ENCODE data around the gene RSPH6A.

Gene RSPH6A

GRCh38 chr19:45772130-45772840 is 42.8 kb downstream of the RSPH6A start:
- no peak for TF ChIP-seq CTCF (IDR thresholded peaks at IDR 0.05; ENCODE audit: extremely low read depth, insufficient read depth, missing control alignments)
- in situ Hi-C loops (cut with MboI; ENCODE audit: low pct_unique_long_range_greater_than_20kb, low sequenced_read_pairs, unreplicated experiment) = no loop called here
- no peak for DNase-seq (ENCODE audit: low spot score)

- no peak for TF ChIP-seq CTCF (IDR thresholded peaks at IDR 0.05; ENCODE audit: extremely low read depth, insufficient read depth, missing control alignments)
- in situ Hi-C loops (cut with MboI; ENCODE audit: low pct_unique_long_range_greater_than_20kb, low sequenced_read_pairs, unreplicated experiment) = no loop called here
- no peak for DNase-seq (ENCODE audit: low spot score)
Observed at GRCh38 chr19:45771311-45771933, 43.7 kb downstream of the RSPH6A start.

- peak; percentile 97 for DNase-seq (ENCODE audit: low spot score)
- in situ Hi-C loops (cut with MboI; ENCODE audit: low pct_unique_long_range_greater_than_20kb, low sequenced_read_pairs, unreplicated experiment) = no loop called here
- peak; percentile 92 for TF ChIP-seq CTCF (IDR thresholded peaks at IDR 0.05; ENCODE audit: extremely low read depth, insufficient read depth, missing control alignments)
Observed at GRCh38 chr19:45770192-45771101, 44.7 kb downstream of the RSPH6A start.

GRCh38 chr19:45769821-45770191 is 45.3 kb downstream of the RSPH6A start:
- no peak for TF ChIP-seq CTCF (IDR thresholded peaks at IDR 0.05; ENCODE audit: extremely low read depth, insufficient read depth, missing control alignments)
- peak; percentile 62 for DNase-seq (ENCODE audit: low spot score)
- in situ Hi-C loops (cut with MboI; ENCODE audit: low pct_unique_long_range_greater_than_20kb, low sequenced_read_pairs, unreplicated experiment) = no loop called here

- no peak for TF ChIP-seq CTCF (IDR thresholded peaks at IDR 0.05; ENCODE audit: extremely low read depth, insufficient read depth, missing control alignments)
- peak; percentile 100 for DNase-seq (ENCODE audit: low spot score)
- in situ Hi-C loops (cut with MboI; ENCODE audit: low pct_unique_long_range_greater_than_20kb, low sequenced_read_pairs, unreplicated experiment) = no loop called here
Observed at GRCh38 chr19:45768984-45769782, 45.9 kb downstream of the RSPH6A start, which contains the start of gene SIX5. Gene SIX5 (minus strand): TSS chr19:45769252. CDS start chr19:45768844, 408 bp downstream.

GRCh38 chr19:45768655-45768983 is 46.5 kb downstream of the RSPH6A start:
- no peak for DNase-seq (ENCODE audit: low spot score)
- in situ Hi-C loops (cut with MboI; ENCODE audit: low pct_unique_long_range_greater_than_20kb, low sequenced_read_pairs, unreplicated experiment) = no loop called here
- TF ChIP-seq CTCF (IDR thresholded peaks at IDR 0.05; ENCODE audit: extremely low read depth, insufficient read depth, missing control alignments) = no peak

All from GM13977 (cell line).